Measurements from ENCODE around the gene ETS2. TPM values are rescaled to one million over a fixed set of nuclear protein-coding genes. Genes with fewer than 3 reads are reported as not detected.

Gene ETS2
- total and polyA plus RNA-seq, 2 of the 8 experiments (the other 6 are each of a cell fraction or from before 2014, with no cell fraction given): 11.0 to 45.1 TPM

DNA sequence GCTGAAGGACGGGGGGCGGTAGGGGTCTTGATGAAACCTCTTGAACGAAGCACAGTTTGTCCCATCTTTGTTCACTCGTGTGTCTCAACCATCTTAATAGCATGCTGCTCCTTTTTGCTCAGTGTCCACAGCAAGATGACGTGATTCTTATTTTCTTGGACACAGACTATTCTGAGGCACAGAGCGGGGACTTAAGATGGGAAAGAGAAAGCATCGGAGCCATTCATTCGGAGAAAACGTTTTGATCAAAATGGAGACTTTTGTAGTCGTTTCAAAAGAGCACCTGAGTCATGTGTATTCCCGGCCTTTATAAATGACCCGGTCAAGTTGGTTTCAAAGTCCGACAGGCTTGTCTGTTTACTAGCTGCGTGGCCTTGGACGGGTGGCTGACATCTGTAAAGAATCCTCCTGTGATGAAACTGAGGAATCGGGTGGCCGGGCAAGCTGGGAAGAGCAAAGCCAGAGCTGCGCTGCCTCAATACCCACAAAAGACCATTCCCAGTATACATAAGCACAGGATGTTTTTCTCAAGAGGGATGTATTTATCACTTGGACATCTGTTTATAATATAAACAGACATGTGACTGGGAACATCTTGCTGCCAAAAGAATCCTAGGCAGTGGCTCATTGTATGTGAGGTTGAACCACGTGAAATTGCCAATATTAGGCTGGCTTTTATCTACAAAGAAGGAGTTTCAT is 18.5 kb downstream of the ETS2 start (continued):
- TF ChIP-seq CBX8 (IDR thresholded peaks at IDR 0.05; ENCODE audit: borderline replicate concordance, low read depth, low read length): no peak
- TF ChIP-seq KDM5A (IDR thresholded peaks at IDR 0.05; ENCODE audit: low read length): no peak
- TF ChIP-seq SAP30 (IDR thresholded peaks at IDR 0.05; ENCODE audit: insufficient read depth, insufficient replicate concordance, low read length): no peak
- no peak for TF ChIP-seq CEBPB (IDR thresholded peaks at IDR 0.05; ENCODE audit: low read depth, low read length)
- no peak for TF ChIP-seq RBBP5 (IDR thresholded peaks at IDR 0.05; ENCODE audit: borderline replicate concordance, low read depth, low read length)
- TF ChIP-seq, protein P1, sequence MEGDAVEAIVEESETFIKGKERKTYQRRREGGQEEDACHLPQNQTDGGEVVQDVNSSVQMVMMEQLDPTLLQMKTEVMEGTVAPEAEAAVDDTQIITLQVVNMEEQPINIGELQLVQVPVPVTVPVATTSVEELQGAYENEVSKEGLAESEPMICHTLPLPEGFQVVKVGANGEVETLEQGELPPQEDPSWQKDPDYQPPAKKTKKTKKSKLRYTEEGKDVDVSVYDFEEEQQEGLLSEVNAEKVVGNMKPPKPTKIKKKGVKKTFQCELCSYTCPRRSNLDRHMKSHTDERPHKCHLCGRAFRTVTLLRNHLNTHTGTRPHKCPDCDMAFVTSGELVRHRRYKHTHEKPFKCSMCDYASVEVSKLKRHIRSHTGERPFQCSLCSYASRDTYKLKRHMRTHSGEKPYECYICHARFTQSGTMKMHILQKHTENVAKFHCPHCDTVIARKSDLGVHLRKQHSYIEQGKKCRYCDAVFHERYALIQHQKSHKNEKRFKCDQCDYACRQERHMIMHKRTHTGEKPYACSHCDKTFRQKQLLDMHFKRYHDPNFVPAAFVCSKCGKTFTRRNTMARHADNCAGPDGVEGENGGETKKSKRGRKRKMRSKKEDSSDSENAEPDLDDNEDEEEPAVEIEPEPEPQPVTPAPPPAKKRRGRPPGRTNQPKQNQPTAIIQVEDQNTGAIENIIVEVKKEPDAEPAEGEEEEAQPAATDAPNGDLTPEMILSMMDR (IDR thresholded peaks at IDR 0.05; ENCODE audit: control extremely low read depth in 1 of 3, insufficient read depth in 1 of 3, low read depth in 1 of 3, low read length in 3 of 3): no peak
